DOHH2 (cell line): Measurements from ENCODE around the gene KRTAP10-2.

Experiments
- H3F3A ChIP-seq: fragments of 200-600 bp; sonication (generic), shearing (Covaris generic); 2 replicates; pipeline ENCODE4 v1.6.0; 2016; ENCODE audit warnings: antibody characterized with exemption, mild to moderate bottlenecking; ENCODE audit not compliant: control insufficient read depth, insufficient read depth
- H3K27ac ChIP-seq: fragments of 200-600 bp; sonication (generic); 2 replicates; pipeline ENCODE4 v1.5.1; 2014; ENCODE audit warnings: low read depth, mild to moderate bottlenecking, low read length, moderate library complexity
- H3K27me3 ChIP-seq: fragments of 200-600 bp; sonication (generic); 2 replicates; pipeline ENCODE4 v1.6.1; 2014; ENCODE audit warnings: mild to moderate bottlenecking, low read length, mixed read lengths; ENCODE audit not compliant: control insufficient read depth
- H3K36me3 ChIP-seq: fragments of 200-600 bp; sonication (generic); 2 replicates; pipeline ENCODE4 v1.6.1; 2014; ENCODE audit warnings: mild to moderate bottlenecking, low read length, moderate library complexity, mixed read lengths; ENCODE audit not compliant: control insufficient read depth
- H3K4me1 ChIP-seq: fragments of 200-600 bp; sonication (generic); 2 replicates; pipeline ENCODE4 v1.6.1; 2014; ENCODE audit warnings: mild to moderate bottlenecking, low read length, mixed read lengths; ENCODE audit not compliant: control insufficient read depth
- H3K4me2 ChIP-seq: fragments of 200-600 bp; sonication (generic); 2 replicates; pipeline ENCODE4 v1.6.0; 2014; ENCODE audit warnings: mild to moderate bottlenecking, low read length, moderate library complexity
- H3K4me3 ChIP-seq: fragments of 200-600 bp; sonication (generic); 2 replicates; pipeline ENCODE4 v1.5.1; 2014; ENCODE audit warnings: mild to moderate bottlenecking, low read length, mixed read lengths
- H3K79me2 ChIP-seq: fragments of 200-600 bp; sonication (generic); 2 replicates; pipeline ENCODE4 v1.6.1; 2014; ENCODE audit warnings: mild to moderate bottlenecking, low read length, mixed read lengths; ENCODE audit not compliant: control insufficient read depth
- H3K9me2 ChIP-seq: fragments of 200-600 bp; sonication (generic); replicated peaks from 2 replicates; pipeline ENCODE4 v1.6.1; 2014; ENCODE audit warnings: mild to moderate bottlenecking, low read length, mixed read lengths; ENCODE audit not compliant: control insufficient read depth
- H3K9me3 ChIP-seq: fragments of 200-600 bp; sonication (generic); 2 replicates; pipeline ENCODE4 v1.6.1; 2014; ENCODE audit warnings: antibody characterized with exemption, low read length, mixed read lengths; ENCODE audit not compliant: control insufficient read depth, insufficient read depth
- H4K20me1 ChIP-seq: fragments of 200-600 bp; sonication (generic); 2 replicates; pipeline ENCODE4 v1.6.0; 2014; ENCODE audit warnings: low read depth, mild to moderate bottlenecking, antibody characterized with exemption, low read length, moderate library complexity; ENCODE audit not compliant: control insufficient read depth, insufficient read depth
- CTCF ChIP-seq: fragments of 200-600 bp; sonication (generic); IDR thresholded peaks from one replicate; pipeline ENCODE4 v1.5.1; 2014; ENCODE audit warnings: antibody characterized with exemption, mild to moderate bottlenecking, low read depth, low read length; ENCODE audit not compliant: poor library complexity, severe bottlenecking
- EZH2phosphoT487 ChIP-seq: fragments of 200-600 bp; sonication (generic); IDR thresholded peaks from 2 replicates; pipeline ENCODE4 v1.6.1; 2017; ENCODE audit warnings: borderline replicate concordance, mild to moderate bottlenecking, antibody characterized with exemption, low read length, moderate library complexity, mixed read lengths

KRTAP10-2 gene

GRCh38 chr21:44518686-44519085 lies 32.6 kb downstream of the KRTAP10-2 start:
- H4K20me1 ChIP-seq, result no peaks in the 10 kb centered on the region
- no peak overlapping the region for H3K4me3 ChIP-seq
- H3K9me2 ChIP-seq, result no peaks in the 10 kb centered on the region
- no peaks in the 10 kb centered on the region for H3K36me3 ChIP-seq
- H3F3A ChIP-seq, result no peaks in the 10 kb centered on the region
- peaks cover 21% of the 10 kb centered on the region; the same call in 1 of the 2 replicates for H3K9me3 ChIP-seq
- H3K4me2 ChIP-seq, result no peak overlapping the region
- no peaks in the 10 kb centered on the region for H3K4me1 ChIP-seq
- H3K79me2 ChIP-seq, result no peaks in the 10 kb centered on the region
- no peak overlapping the region for H3K27ac ChIP-seq
- no peak for TF ChIP-seq EZH2phosphoT487
- TF ChIP-seq CTCF, result no peak
- H3K27me3 ChIP-seq, result no peaks in the 10 kb centered on the region

GRCh38 chr21:44517175-44517899 lies 34.0 kb downstream of the KRTAP10-2 start:
- Histone ChIP-seq H3K27ac (no peak overlapping the region), H3K4me2 (no peak overlapping the region), H3K4me3 (no peak overlapping the region), H3F3A (no peaks in the 10 kb centered on the region), H3K36me3 (no peaks in the 10 kb centered on the region), H3K27me3 (no peaks in the 10 kb centered on the region), H3K9me2 (no peaks in the 10 kb centered on the region), H3K79me2 (no peaks in the 10 kb centered on the region), H4K20me1 (no peaks in the 10 kb centered on the region), H3K9me3 (peaks cover 10% of the 10 kb centered on the region; the same call in 1 of the 2 replicates), H3K4me1 (no peaks in the 10 kb centered on the region)
- TF ChIP-seq CTCF (no peak), EZH2phosphoT487 (no peak)

GRCh38 chr21:44516828-44517174 lies 34.5 kb downstream of the KRTAP10-2 start:
- H3K4me3 ChIP-seq, result no peak overlapping the region
- H3K36me3 ChIP-seq, result no peaks in the 10 kb centered on the region
- H3K27ac ChIP-seq, result no peak overlapping the region
- H3K79me2 ChIP-seq, result no peaks in the 10 kb centered on the region
- H3K4me1 ChIP-seq, result no peaks in the 10 kb centered on the region
- H3F3A ChIP-seq, result no peaks in the 10 kb centered on the region
- no peaks in the 10 kb centered on the region for H3K9me2 ChIP-seq
- TF ChIP-seq EZH2phosphoT487 (no peak), CTCF (no peak)
- no peak overlapping the region for H3K4me2 ChIP-seq
- H3K27me3 ChIP-seq, result no peaks in the 10 kb centered on the region
- H4K20me1 ChIP-seq, result no peaks in the 10 kb centered on the region
- H3K9me3 ChIP-seq, result peaks cover 7% of the 10 kb centered on the region; the same call in 1 of the 2 replicates
